DND-41 (cell line): ENCODE data around the gene EPHA3.

Source experiments
- ATAC-seq: fragments of 200-7000 bp; cut with Tn5 transposase; 3 replicates; pipeline ENCODE4 v1.9.1; 2021; ENCODE audit warnings: low read depth; ENCODE audit not compliant: insufficient read depth
- DNase-seq: peaks from one replicate; pipeline ENCODE4 v3.0.0-alpha.2; 2020
- H2AFZ ChIP-seq: 2 replicates; pipeline ENCODE4 v1.6.0; 2012; ENCODE audit warnings: low read depth, low read length
- H3K27ac ChIP-seq: 2 replicates; pipeline ENCODE4 v1.5.1; 2012; ENCODE audit warnings: low read length, inconsistent platforms
- H3K27me3 ChIP-seq: fragments of 200-600 bp; sonication (generic); 2 replicates; pipeline ENCODE4 v1.6.0; 2012; ENCODE audit warnings: low read length, mild to moderate bottlenecking, inconsistent platforms; ENCODE audit not compliant: insufficient read depth, poor library complexity
- H3K36me3 ChIP-seq: 2 replicates; pipeline ENCODE4 v1.5.1; 2012; ENCODE audit warnings: low read length, inconsistent platforms; ENCODE audit not compliant: insufficient read depth
- H3K4me1 ChIP-seq: 2 replicates; pipeline ENCODE4 v1.5.1; 2012; ENCODE audit warnings: mild to moderate bottlenecking, low read length; ENCODE audit not compliant: insufficient read depth
- H3K4me2 ChIP-seq: 2 replicates; pipeline ENCODE4 v1.6.0; 2012; ENCODE audit warnings: mild to moderate bottlenecking, moderate library complexity, low read length, inconsistent platforms; ENCODE audit not compliant: insufficient read depth
- H3K4me3 ChIP-seq, 2 experiments: fragments of 200-600 bp in 1 of 2; shearing (Covaris generic) in 1 of 2; 2 replicates each; pipeline ENCODE4 v1.5.1; 2012 to 2016; ENCODE audit warnings: inconsistent platforms in 2 of 2, low read length in 2 of 2, mild to moderate bottlenecking in 2 of 2, low read depth in 1 of 2, moderate library complexity in 1 of 2
- H3K79me2 ChIP-seq: 2 replicates; pipeline ENCODE4 v1.6.0; 2012; ENCODE audit warnings: low read length, inconsistent platforms; ENCODE audit not compliant: insufficient read depth
- H3K9ac ChIP-seq: 2 replicates; pipeline ENCODE4 v1.6.0; 2012; ENCODE audit warnings: low read depth, mild to moderate bottlenecking, inconsistent platforms, low read length, moderate library complexity
- H3K9me3 ChIP-seq: 2 replicates; pipeline ENCODE4 v1.5.1; 2012; ENCODE audit warnings: low read length, moderate library complexity, mild to moderate bottlenecking, inconsistent platforms; ENCODE audit not compliant: insufficient read depth, severe bottlenecking
- H4K20me1 ChIP-seq: 2 replicates; pipeline ENCODE4 v1.6.0; 2012; ENCODE audit warnings: low read length; ENCODE audit not compliant: insufficient read depth
- EZH2 ChIP-seq: IDR thresholded peaks from 3 replicates; pipeline ENCODE4 v1.6.1; 2012; ENCODE audit warnings: borderline replicate concordance, low read depth, mild to moderate bottlenecking, moderate library complexity, low read length, inconsistent platforms; ENCODE audit not compliant: severe bottlenecking
- TF ChIP-seq, protein P1 (sequence below): IDR thresholded peaks from 2 replicates; pipeline ENCODE4 v1.5.1; 2012; ENCODE audit warnings: borderline replicate concordance, low read length, moderate library complexity, mild to moderate bottlenecking; ENCODE audit not compliant: poor library complexity, severe bottlenecking; ENCODE audit errors: extremely low read depth

The EPHA3 gene

DNA sequence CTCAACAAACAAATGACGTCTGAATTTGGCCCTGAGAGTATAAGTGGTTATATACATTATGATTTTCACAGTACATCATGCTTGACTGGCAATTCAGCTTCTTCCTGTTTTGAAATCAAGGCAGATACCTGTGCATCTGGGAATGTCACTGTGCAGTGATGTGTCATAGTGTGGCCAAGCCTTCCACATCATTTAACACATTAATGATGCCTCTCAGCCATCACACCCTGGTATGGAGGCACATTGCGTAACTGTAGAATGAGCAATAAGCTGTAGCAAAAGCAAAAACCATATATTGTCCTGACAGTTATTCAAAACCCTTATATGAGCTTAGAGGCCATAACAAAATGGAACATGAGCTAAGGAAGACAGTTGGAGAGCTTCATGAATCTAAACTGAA is 246.0 kb downstream of the EPHA3 start:
- H3K27ac ChIP-seq = no peak overlapping the region
- H4K20me1 ChIP-seq = no peaks in the 10 kb centered on the region
- no peak overlapping the region for H2AFZ ChIP-seq
- no peaks in the 10 kb centered on the region for H3K9me3 ChIP-seq
- TF ChIP-seq EZH2 = no peak
- TF ChIP-seq, protein P1, sequence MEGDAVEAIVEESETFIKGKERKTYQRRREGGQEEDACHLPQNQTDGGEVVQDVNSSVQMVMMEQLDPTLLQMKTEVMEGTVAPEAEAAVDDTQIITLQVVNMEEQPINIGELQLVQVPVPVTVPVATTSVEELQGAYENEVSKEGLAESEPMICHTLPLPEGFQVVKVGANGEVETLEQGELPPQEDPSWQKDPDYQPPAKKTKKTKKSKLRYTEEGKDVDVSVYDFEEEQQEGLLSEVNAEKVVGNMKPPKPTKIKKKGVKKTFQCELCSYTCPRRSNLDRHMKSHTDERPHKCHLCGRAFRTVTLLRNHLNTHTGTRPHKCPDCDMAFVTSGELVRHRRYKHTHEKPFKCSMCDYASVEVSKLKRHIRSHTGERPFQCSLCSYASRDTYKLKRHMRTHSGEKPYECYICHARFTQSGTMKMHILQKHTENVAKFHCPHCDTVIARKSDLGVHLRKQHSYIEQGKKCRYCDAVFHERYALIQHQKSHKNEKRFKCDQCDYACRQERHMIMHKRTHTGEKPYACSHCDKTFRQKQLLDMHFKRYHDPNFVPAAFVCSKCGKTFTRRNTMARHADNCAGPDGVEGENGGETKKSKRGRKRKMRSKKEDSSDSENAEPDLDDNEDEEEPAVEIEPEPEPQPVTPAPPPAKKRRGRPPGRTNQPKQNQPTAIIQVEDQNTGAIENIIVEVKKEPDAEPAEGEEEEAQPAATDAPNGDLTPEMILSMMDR = no peak
- H3K4me2 ChIP-seq = no peak overlapping the region
- no peaks in the 10 kb centered on the region for H3K79me2 ChIP-seq
- H3K4me3 ChIP-seq = no peak overlapping the region
- DNase-seq (no peak), ATAC-seq (no peak)
- no peaks in the 10 kb centered on the region for H3K4me1 ChIP-seq
- H3K9ac ChIP-seq = no peak overlapping the region
- H3K27me3 ChIP-seq = no peaks in the 10 kb centered on the region
- H3K36me3 ChIP-seq = no peaks in the 10 kb centered on the region

DNA sequence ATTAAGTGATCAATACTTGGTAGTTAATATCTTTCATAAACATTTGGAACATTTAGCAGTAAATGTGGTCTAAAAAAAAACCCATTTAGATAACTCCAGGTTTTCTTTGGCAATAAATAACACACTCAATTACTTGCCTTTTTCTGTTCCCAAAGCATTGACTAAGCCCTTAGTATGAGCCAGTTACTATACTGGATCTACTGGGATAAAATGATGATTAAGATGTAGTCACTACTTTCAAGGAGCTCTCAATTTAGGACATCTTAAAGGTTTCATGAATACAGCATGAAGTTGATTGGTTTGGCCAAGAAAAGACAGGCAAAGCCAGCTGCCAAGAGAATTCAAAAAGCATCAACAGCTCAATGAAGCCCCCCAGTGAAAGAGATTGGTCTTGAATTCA is 250.9 kb downstream of the EPHA3 start:
- Histone ChIP-seq H3K79me2 (no peaks in the 10 kb centered on the region), H3K4me2 (no peak overlapping the region), H3K9ac (no peak overlapping the region), H3K4me3 (no peak overlapping the region), H3K9me3 (no peaks in the 10 kb centered on the region), H4K20me1 (no peaks in the 10 kb centered on the region), H2AFZ (no peak overlapping the region), H3K36me3 (no peaks in the 10 kb centered on the region), H3K27ac (no peak overlapping the region), H3K27me3 (no peaks in the 10 kb centered on the region), H3K4me1 (no peaks in the 10 kb centered on the region)
- no peak for DNase-seq
- TF ChIP-seq EZH2 = no peak
- TF ChIP-seq, protein P1 = no peak
- ATAC-seq = no peak

DNA sequence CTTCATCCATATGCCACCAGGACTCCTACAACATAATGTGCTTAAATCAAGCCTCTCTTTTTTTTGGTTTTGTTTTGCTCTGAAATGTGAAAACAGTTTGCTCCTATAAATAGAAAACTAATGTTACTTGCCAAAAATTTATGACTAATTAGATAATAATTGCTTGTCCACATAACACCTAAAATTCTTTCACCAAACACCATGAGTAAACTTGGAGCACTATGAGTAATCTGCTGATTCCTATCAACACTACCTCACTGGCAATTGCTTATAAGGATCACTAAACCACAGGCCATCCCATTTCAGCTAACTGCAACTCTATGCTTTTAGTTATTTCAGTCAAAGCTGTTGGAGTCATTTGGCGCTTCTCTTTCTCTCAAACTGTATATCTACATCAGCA is 252.7 kb downstream of the EPHA3 start:
- no peaks in the 10 kb centered on the region for H4K20me1 ChIP-seq
- TF ChIP-seq, protein P1 = no peak
- no peak for TF ChIP-seq EZH2

DNA sequence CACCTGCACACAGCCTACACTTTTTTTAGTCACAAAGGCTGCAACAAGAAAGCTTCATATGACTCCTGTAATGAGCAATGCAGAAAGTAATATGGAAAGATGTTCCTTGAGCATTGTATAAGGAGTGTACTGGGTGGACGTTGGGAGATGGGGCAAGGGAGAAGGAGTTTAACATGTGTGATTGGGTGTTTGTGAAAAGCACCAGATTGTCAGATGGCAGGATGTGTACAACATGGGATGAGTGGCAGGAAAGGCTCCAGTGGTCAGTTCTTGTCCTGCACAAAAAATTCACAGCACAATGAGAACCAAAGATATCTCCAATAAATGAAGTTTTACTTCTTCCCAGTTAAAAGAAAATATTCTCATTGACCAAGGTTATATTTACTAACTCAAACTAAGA is 255.1 kb downstream of the EPHA3 start:
- H3K27ac ChIP-seq = no peak overlapping the region
- no peaks in the 10 kb centered on the region for H4K20me1 ChIP-seq
- no peak overlapping the region for H3K4me3 ChIP-seq
- TF ChIP-seq, protein P1 = no peak
- no peak for TF ChIP-seq EZH2
- H3K4me2 ChIP-seq = no peak overlapping the region
- H3K27me3 ChIP-seq = no peaks in the 10 kb centered on the region
- H3K36me3 ChIP-seq = no peaks in the 10 kb centered on the region
- H3K9ac ChIP-seq = no peak overlapping the region
- DNase-seq (no peak), ATAC-seq (no peak)
- no peaks in the 10 kb centered on the region for H3K9me3 ChIP-seq
- H3K4me1 ChIP-seq = no peaks in the 10 kb centered on the region
- no peaks in the 10 kb centered on the region for H3K79me2 ChIP-seq
- H2AFZ ChIP-seq = no peak overlapping the region

More for the DNA sequence above, 252.7 kb downstream of the EPHA3 start:
- Histone ChIP-seq H3K79me2 (no peaks in the 10 kb centered on the region), H3K27ac (no peak overlapping the region), H3K4me2 (no peak overlapping the region), H3K4me3 (no peak overlapping the region), H3K36me3 (no peaks in the 10 kb centered on the region), H3K9ac (no peak overlapping the region), H3K27me3 (no peaks in the 10 kb centered on the region), H2AFZ (no peak overlapping the region), H3K9me3 (no peaks in the 10 kb centered on the region), H3K4me1 (no peaks in the 10 kb centered on the region)
- DNase-seq (no peak), ATAC-seq (no peak)
